HG03460 (cell line): ENCODE data around the gene FRMPD2.
"Not testable (repeated sequence)": the region's sequence is repeated elsewhere in the genome, so short reads cannot be mapped to it uniquely, and the experiment has no call there.

Source experiments
- ATAC-seq: cut with Tn5 transposase; IDR thresholded peaks from one replicate; pipeline ENCODE4 v1.9.1; 2021; ENCODE audit not compliant: unreplicated experiment

Gene FRMPD2

DNA sequence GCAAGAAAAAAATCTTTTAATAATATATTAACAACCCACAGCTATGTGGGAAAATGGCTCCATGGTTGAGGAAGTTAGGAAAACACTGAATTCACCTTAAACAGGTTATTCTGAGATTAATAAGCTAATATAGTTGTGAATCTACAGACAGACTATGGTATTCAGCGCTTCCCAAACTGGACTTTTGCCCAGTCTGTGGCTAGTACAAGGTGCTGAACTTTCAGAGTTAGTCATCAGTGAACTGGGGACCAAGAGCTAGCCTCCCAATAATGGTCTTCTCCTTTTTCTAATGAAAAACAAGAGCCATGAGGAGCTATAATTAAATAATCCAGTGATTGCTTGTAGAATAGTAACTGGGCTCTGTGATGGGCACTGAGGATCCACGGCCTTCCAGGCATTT, 65.3 kb downstream of the FRMPD2 start:
- ATAC-seq = no peak

GRCh38 chr10:48207853-48208252, 66.6 kb downstream of the FRMPD2 start:
- no peak for ATAC-seq

DNA sequence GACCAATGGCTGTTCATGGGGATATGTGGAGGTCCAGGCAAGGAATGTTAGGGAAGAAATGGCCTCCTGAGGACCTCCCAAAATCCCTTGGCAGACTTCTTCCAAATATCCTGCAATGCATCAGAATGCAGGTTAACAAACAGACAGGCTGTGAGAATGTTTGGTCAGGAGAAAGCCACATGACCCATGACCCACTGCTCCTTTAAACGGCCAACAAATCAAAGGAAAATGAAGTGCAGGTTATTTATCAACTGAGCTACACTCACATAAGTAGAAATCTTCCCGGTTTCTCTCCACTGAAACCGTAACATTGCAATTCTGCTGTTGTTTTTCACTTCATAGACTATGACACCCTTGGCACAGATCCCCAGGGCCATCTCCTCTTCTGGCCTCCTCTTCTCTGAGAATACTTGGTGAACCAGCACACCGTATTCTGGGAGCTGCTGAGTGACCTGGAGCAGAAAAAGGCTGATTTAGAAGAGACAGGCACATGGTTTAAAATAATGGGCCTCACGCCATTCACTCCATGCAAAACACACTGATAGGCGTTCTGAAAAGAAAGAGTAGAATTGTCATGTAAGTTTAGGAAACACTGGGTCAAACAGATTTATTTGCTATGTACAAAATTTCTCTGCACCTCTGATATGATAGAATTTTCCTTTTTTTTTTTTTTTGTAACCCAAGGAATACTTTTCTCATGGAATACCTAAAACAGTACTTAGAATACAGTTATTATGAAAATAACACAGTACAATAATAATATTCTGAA, 67.8 kb downstream of the FRMPD2 start:
- ATAC-seq = no peak

- ATAC-seq = no peak
Measured at GRCh38 chr10:48205918-48206317, 68.6 kb downstream of the FRMPD2 start.

DNA sequence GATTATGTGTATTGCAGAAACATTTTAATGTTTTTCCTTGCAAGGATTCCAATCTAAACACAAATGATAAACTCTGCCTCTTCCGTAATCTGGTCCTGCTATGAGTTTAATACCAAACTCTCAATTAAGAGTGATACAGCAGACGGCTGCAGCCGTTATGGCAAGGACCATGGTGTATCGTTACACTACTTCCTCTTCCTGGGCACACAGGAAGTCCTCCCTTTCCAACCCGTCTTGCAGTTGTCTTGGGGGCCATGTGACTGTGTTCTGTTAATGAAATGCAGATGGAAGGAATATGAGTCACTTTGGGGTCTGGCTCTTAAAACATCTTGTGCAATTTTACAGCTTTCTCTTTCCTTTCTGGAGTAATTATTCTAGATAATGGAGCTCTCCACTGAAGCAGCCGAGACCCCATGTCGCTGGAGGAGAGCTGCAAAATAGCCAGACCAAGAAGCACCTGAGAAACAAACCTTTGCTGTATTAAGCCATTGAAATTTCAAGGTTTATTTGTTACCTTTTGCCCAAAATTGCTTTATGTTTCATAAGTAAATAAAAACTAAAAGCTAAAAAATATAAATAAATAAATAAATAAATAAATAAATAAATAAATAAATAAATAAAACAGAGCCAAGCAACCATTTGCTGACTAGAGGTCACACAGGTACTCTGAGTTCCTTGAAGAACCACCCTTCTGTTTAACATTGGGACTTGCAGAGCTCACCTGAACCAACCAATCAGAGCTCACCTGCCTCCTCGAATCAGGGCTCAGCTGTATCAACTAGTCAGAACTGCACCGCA, 74.7 kb downstream of the FRMPD2 start:
- ATAC-seq = no peak

DNA sequence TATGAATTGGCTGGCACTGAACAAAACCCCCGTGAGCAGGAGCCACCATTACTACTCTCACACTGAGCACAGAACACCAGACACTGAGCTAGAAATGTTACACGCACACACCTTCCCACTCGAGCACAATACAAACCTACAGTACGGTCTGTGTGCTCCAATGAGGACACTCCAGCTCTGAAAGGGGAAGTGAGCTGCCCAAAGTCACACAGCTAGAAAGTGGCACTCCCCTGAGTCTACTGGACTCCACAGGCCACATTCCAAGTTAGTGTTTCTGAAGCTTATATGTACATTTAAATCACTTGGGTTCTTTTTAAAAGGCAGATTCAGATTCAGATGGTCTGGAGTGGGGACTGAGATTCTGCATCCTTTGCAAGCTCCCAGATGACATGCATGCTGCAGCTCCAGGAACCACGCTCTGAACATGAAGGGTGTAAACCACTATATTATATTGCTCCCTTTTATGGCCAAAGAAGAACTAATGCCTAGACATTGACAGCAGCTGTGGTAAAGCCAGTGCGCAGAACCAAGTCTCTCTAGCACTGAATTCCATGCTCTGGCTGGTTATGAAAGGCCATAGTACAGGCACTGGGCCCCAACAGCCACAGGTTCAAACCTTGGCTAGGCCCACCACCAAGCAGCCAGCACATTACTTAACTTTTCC, 77.1 kb downstream of the FRMPD2 start:
- ATAC-seq = no peak

- ATAC-seq = no peak
Measured at GRCh38 chr10:48195803-48196202, 78.7 kb downstream of the FRMPD2 start.

DNA sequence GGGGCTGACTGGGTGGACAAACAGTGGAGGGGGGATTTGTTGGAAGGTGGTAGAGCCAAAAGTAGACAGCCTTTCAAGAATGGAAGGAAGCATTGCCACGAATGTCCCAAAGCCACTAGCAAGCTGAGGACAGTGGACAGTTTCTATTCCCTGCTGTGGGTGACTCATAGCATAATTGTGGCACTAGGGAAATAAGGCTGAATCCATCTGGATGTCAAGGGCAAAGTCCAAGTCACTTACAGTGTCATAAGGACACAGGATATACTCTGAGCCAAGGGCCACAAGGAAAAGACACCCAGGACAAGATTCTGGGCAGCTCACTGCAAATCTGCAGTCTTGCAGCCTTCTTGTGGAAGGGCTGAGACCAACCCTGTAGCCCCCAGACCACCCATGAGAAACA, 79.7 kb downstream of the FRMPD2 start:
- no peak for ATAC-seq

GRCh38 chr10:48193556-48193955, 80.9 kb downstream of the FRMPD2 start:
- no peak for ATAC-seq

GRCh38 chr10:48192881-48193450, 81.5 kb downstream of the FRMPD2 start:
- ATAC-seq = no peak

- no peak for ATAC-seq
Measured at GRCh38 chr10:48187713-48188485, 86.6 kb downstream of the FRMPD2 start.

DNA sequence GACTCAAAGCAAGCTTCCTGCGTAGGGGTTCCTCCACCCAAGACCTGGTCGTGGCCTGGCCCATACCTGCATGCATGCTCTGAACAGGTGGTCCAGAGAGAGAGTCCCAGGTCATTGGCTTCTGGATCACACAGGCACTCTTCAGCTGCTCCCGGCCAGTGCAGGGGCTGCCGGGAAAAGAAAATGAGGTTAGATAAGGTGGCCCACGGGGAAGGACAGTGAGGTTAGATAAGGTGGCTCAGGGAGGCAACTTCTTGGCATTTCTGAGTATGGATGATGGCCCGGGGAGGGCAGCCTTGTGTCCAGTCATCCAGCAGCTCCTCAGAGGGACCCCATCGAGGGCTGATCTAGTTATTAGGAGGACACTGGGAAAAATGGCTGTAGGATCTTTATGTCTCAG, 87.4 kb downstream of the FRMPD2 start:
- ATAC-seq = no peak

DNA sequence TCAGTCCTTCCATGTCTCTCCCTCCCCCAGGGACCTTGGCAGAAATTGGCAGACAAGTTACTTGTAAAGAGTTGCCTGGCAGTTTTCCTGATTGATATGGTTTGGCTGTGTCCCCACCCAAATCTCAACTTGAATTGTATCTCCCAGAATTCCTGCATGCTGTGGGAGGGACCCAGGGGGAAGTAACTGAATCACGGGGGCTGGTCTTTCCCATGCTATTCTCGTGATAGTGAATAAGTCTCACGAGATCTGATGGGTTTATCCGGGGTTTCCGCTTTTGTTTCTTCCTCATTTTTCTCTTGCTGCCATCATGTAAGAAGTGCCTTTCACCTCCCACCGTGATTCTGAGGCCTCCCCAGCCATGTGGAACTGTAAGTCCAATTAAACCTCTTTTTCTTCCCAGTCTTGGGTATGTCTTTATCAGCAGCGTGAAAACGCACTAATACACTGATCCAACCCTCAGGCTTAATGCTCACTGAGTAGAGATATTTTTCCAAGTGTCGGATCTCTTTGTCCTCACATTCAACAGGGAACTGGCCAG, 88.2 kb downstream of the FRMPD2 start:
- ATAC-seq = not testable (repeated sequence)

GRCh38 chr10:48184224-48184623, 90.3 kb downstream of the FRMPD2 start:
- no peak for ATAC-seq

- ATAC-seq = not testable (repeated sequence)
Measured at GRCh38 chr10:48172715-48173114, 101.8 kb downstream of the FRMPD2 start.

GRCh38 chr10:48160670-48161069, 113.8 kb downstream of the FRMPD2 start:
- not testable (repeated sequence) for ATAC-seq

DNA sequence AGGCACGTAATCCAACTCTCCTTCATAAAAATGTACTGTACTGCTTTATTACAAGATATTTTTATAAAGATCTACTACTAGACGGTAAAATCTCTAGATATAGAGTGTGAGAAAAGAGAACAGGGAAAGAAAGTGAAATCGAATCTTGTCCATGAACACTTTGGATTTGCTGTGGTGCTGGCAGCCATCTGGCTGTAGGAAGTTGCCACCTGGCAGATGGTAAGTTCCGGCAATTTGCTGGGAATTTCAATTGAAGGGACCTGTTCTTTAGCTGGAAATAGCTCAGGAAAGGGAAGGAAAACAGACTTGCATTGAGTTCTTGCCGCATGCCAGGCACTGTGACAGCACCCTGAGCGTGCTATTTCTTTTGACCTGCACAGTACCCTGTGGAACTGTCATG, 114.3 kb downstream of the FRMPD2 start:
- not testable (repeated sequence) for ATAC-seq

DNA sequence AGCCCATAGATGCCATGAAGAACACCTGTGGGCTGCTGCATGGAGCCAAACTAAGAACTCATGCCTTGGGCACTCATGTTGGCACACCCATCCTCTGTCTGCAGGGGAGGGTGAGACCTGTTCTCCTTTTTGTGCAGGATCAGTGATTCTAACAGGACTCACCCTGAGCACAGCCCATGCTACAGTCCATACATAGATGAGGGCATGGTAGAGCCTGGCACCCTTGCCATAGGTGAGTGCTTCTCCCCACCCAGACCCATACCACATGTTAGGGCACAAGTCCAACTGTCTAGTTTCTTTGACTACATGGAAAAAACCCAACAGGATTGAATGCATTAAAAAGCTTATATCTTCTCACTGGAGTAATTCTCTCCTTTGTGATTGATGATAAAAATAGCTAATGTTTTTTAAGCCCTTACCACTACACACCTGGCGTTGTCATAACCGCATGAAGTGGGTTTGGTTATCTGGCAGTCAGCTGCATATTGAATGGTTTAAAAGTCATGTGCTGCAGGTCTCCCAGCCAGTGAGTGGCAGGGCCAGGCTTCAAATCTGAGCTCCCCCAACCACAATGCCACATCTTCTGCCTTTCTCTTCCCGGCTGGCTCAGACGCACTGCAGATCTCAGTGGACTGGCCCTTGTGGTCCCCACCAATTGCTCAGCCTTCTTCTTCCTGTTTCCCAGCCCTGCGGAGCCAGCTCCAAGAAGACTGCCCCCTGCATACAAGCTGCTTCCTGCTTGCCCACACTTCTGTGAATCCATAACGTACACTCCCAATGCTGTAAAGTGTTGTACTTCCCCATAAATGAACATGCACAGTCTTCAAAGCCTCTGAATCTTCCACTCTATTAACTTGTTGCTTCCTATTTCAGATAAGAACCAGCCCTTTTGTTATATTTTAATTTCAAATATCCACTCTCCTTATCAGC, 120.0 kb downstream of the FRMPD2 start:
- not testable (repeated sequence) for ATAC-seq

DNA sequence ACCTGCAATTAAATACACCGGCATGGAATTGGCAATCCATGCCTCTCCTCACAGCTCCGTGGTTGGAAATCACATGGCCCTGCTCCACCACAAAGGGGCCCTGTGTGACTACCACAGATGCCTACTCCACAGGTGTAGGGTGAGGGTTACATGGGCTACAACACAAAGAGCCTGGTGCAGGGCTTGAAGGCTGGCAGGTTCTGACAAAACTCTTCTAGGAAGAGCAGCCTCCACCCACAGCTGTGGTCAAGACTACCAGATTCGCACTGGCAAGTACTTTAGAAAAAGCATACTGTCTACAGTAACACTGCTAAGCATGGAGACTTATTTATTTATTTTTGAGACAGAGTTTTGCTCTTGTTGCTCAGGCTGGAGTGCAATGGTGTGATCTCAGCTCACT, 126.9 kb downstream of the FRMPD2 start:
- not testable (repeated sequence) for ATAC-seq
